Lower leg skin (tissue), 4 donors: ENCODE data around the gene OR2T8. TPM values are rescaled to one million over a fixed set of nuclear protein-coding genes. Genes with fewer than 3 reads are reported as not detected.

Experiments used
- DNase-seq, 2 donors: peaks; one replicate each; pipeline ENCODE4 v3.0.0-alpha.2; 2019; ENCODE audit warnings: low spot score in 2 of 2
- H3K4me3 ChIP-seq: fragments of 200-600 bp; sonication (generic); 2 replicates; pipeline ENCODE4 v1.5.1; 2017; ENCODE audit warnings: mild to moderate bottlenecking, low read depth; ENCODE audit not compliant: poor library complexity, severe bottlenecking
- POLR2A ChIP-seq, 2 donors: fragments of 450-650 bp; IDR thresholded peaks; one replicate each; pipeline ENCODE4 v1.6.1; 2016 to 2017; ENCODE audit warnings: antibody characterized with exemption in 2 of 2, mild to moderate bottlenecking in 1 of 2, moderate library complexity in 1 of 2
- WGBS, 2 donors: methylation state at CpG; one replicate each; pipeline ENCODE4 v1.1.5; 2018; 5-methylcytosine and 5-hydroxymethylcytosine counted together
- intact Hi-C: fragments of 100-400 bp; cut with DNase I; formaldehyde crosslinking; loops from one replicate; pipeline ENCODE4 v1.15.0; 2023; ENCODE audit warnings: low total_unique reads
- total RNA-seq, 4 donors: library from RNA; depleted of rRNA; stranded (reverse); fragments of >200 nt; gene quantifications; one replicate each; pipeline ENCODE4 v1.1.0, GENCODE V29; 2016
- TF ChIP-seq, protein P1 (sequence below), 3 donors: fragments of 450-650 bp; IDR thresholded peaks; one replicate each; pipeline ENCODE4 v1.5.1; 2016; ENCODE audit warnings: antibody characterized with exemption in 3 of 3, mild to moderate bottlenecking in 3 of 3, moderate library complexity in 2 of 3

Gene OR2T8
- total RNA-seq, 4 donors from 2014 or later: 4.3 TPM; not detected in 3

DNA sequence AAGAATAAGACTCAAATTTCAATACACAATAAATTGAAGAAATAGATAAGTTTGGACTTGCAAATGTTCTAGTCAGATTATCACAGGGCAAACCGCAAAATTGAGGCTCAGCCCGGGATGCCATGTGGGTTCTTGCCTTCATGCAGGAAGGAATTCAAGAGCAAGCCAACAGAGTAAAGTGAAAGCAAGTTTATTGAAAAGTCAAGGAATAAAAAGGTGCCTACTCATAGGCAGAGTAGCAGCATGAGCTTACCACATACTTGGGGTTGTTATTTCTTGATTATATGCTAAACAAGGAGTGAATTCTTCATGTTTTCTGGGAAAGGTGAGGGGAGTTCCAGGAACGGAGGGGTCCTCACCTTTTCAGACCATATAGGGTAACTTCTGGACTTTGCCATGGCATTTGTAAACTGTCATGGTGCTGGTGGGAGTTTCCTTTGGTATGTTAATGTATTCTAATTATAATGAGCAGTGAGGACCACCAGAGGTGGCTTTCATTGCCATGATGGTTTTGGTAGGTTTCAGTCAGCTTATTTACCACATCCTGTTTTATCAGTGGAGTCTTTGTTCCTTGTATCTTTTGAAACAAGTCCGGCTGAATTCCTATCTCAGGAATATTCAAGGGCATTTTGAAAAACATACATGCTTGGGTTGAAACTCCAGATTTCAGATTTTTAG lies 43.0 kb downstream of the OR2T8 start:
- H3K4me3 ChIP-seq: no peak overlapping the region
- TF ChIP-seq, protein P1, sequence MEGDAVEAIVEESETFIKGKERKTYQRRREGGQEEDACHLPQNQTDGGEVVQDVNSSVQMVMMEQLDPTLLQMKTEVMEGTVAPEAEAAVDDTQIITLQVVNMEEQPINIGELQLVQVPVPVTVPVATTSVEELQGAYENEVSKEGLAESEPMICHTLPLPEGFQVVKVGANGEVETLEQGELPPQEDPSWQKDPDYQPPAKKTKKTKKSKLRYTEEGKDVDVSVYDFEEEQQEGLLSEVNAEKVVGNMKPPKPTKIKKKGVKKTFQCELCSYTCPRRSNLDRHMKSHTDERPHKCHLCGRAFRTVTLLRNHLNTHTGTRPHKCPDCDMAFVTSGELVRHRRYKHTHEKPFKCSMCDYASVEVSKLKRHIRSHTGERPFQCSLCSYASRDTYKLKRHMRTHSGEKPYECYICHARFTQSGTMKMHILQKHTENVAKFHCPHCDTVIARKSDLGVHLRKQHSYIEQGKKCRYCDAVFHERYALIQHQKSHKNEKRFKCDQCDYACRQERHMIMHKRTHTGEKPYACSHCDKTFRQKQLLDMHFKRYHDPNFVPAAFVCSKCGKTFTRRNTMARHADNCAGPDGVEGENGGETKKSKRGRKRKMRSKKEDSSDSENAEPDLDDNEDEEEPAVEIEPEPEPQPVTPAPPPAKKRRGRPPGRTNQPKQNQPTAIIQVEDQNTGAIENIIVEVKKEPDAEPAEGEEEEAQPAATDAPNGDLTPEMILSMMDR (IDR thresholded peaks at IDR 0.05): no peak
- TF ChIP-seq POLR2A (IDR thresholded peaks at IDR 0.05): no peak
- intact Hi-C loops: no loop called here
- 66 to 67% methylated on average over 4 of the region's 4 CpGs for WGBS, 2 donors
- no peak for DNase-seq

DNA sequence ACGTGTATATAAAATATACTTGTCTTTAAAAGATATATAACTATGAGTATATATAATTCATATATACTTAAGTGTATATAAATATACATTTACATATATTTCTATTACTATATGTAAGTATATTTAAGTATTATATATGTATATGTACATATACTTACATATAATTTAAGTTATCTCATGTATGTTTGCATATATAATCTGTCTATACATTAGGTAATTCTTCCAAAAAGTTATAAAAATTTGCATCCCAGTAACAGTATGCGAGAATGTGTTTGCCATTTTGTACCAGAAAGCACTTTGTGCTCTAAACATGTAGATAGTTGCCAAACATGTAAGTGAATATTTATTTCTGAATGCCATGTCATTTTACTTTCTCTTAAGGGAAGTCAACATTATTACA lies 44.9 kb downstream of the OR2T8 start, which contains the start of gene OR2AK2:
Gene OR2AK2, plus strand, starts transcription at position 301 of the 400 bp plus-strand sequence. CDS start 144 bp downstream, outside the sequence.
- TF ChIP-seq, protein P1 (IDR thresholded peaks at IDR 0.05): no peak
- no peak for TF ChIP-seq POLR2A (IDR thresholded peaks at IDR 0.05)
- no peak within 1 kb of the TSS for H3K4me3 ChIP-seq
- intact Hi-C loops: no loop called here
- DNase-seq: no peak
- 86 to 89% methylated on average over 2 of the region's 2 CpGs for WGBS, 2 donors

DNA sequence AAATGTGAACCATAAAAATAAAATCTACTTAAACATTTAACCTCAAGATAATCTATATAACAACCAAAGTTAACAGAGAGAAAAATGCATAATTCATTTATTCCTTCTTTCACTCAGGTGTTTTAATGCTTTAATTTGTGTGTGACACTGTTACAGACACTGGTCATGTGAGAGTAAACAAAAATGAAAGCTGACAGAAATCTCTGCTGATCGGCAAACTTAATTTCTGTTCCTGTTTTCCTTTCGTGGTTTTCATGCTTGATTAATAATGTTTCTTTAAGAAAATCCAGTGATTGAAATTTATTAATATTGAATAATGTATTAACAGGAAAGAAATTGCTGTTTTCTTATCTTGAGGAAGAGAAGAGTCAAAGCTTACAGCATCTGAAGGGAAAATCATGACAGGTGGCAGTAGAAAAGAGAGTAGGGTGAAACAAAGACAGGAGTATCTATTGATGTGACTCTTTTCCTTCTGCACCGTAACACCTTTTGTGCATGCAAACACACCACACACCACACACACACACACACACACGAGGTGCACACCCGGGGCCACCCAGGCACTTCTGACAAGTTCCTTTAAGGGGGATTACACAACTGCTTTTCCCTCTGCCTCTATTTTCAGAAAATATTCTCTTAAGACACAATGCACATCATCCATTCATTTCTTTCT lies 46.6 kb downstream of the OR2T8 start:
- no peak for TF ChIP-seq POLR2A (IDR thresholded peaks at IDR 0.05)
- DNase-seq: no peak
- intact Hi-C loops: no loop called here
- H3K4me3 ChIP-seq: no peak overlapping the region
- WGBS, 2 donors: 67 to 69% methylated on average over 5 of the region's 5 CpGs

Other genes with a start within 250 kb of the OR2T8 start
- not detected for gene OR13G1, start 240.5 kb upstream of the OR2T8 start, total RNA-seq
- gene OR6F1, start 203.6 kb upstream of the OR2T8 start, total RNA-seq: not detected
- gene OR14K1, start 181.6 kb upstream of the OR2T8 start, total RNA-seq: not detected
- gene OR14A2, start 172.1 kb upstream of the OR2T8 start, total RNA-seq: not detected
- not detected for gene OR1C1, start 159.7 kb upstream of the OR2T8 start, total RNA-seq
- not detected for gene OR14A16, start 96.1 kb upstream of the OR2T8 start, total RNA-seq
- not detected for gene OR11L1, start 78.4 kb upstream of the OR2T8 start, total RNA-seq
- 1 to 10 TPM in 2 of 4 donors, under 1 TPM in 2; 0.29 to 8.6 (median 2.0) TPM for gene TRIM58, start 63.1 kb upstream of the OR2T8 start, total RNA-seq
- gene OR2W3, start 24.7 kb upstream of the OR2T8 start, total RNA-seq: 1 to 10 TPM in 1 of 4 donors, under 1 TPM in 1, not detected in 2; 0.36 to 2.6 TPM
- not detected for gene OR2AJ1, start 4.6 kb downstream of the OR2T8 start, total RNA-seq
- gene OR2L8, start 28.6 kb downstream of the OR2T8 start, total RNA-seq: not detected
- not detected for gene OR2AK2, start 45.0 kb downstream of the OR2T8 start, total RNA-seq
- gene OR2L5, start 93.4 kb downstream of the OR2T8 start, total RNA-seq: not detected
- gene OR2L2, start 109.8 kb downstream of the OR2T8 start, total RNA-seq: not detected
- under 1 TPM in 1 of 4 donors, not detected in 3; 0.06 TPM for gene OR2L3, start 126.6 kb downstream of the OR2T8 start, total RNA-seq
- gene OR2L13, start 174.9 kb downstream of the OR2T8 start, total RNA-seq: not detected
- not detected for gene OR2M5, start 224.9 kb downstream of the OR2T8 start, total RNA-seq